A549 treated with AZD2906 at 1 μM for 4 hours (cell line): ENCODE results near the gene SLC23A2. TPM values are rescaled to one million over a fixed set of nuclear protein-coding genes. Genes with fewer than 3 reads are reported as not detected.

Source experiments
- total RNA-seq: library from RNA; stranded (reverse); fragments of 200-300 nt; extraction: Qiagen RNA extraction; gene quantifications from 5 replicates; pipeline ENCODE4 v1.2.3, GENCODE V29; 2022

SLC23A2 gene
- 12.5 to 14.7 TPM (median 14.4 TPM) in 5 replicates for total RNA-seq

GRCh38 chr20:5001174-5002076 lies at the start of gene SLC23A2:
Gene SLC23A2, minus strand, starts transcription at chr20:5001510. Its CDS starts 68,948 bp downstream, at chr20:4932562.

Other genes with a start within 250 kb of the SLC23A2 start
- gene RASSF2, start 177.9 kb downstream of the SLC23A2 start, total RNA-seq, result 25.1 to 39.7 TPM (median 29.5 TPM) in 5 replicates
- gene TMEM230, start 111.6 kb upstream of the SLC23A2 start, total RNA-seq, result 104 to 108 TPM (median 105 TPM) in 5 replicates
- 371 to 410 TPM (median 381 TPM) in 5 replicates for gene PCNA, start 118.4 kb upstream of the SLC23A2 start, total RNA-seq
- 48.1 to 63.1 TPM (median 56.7 TPM) in 5 replicates for gene CDS2, start 125.5 kb upstream of the SLC23A2 start, total RNA-seq